Measurements from ENCODE around the gene ADCY9. TPM values are rescaled to one million over a fixed set of nuclear protein-coding genes. Genes with fewer than 3 reads are reported as not detected.

The ADCY9 gene
- total and polyA plus RNA-seq, 5 experiments from 2014 or later = 0.20 to 6.5 (median 0.75) TPM

- no peaks in the 10 kb centered on the region for H3K36me3 Mint-ChIP-seq
- no peak overlapping the region for H3K4me3 Mint-ChIP-seq
- POLR2A ChIA-PET = no interaction called here
- peaks cover 0 to 7% (median 6%) of the 10 kb centered on the region in 4 donors for H3K4me1 Mint-ChIP-seq
- H3K27me3 Mint-ChIP-seq = peaks cover 0 to 3% (median 0%) of the 10 kb centered on the region in 5 donors
- DNase-seq (no peak), ATAC-seq (no peak)
- no peaks in the 10 kb centered on the region for H3K9me3 Mint-ChIP-seq
- H3K27ac Mint-ChIP-seq = no peak overlapping the region
These were observed 26.9 kb downstream of the ADCY9 start for GRCh38 chr16:4089251-4089810.

GRCh38 chr16:4087990-4088577, 28.2 kb downstream of the ADCY9 start:
- POLR2A ChIA-PET = no interaction called here
- no peak overlapping the region for H3K4me3 Mint-ChIP-seq
- DNase-seq (no peak), ATAC-seq (no peak)
- H3K27ac Mint-ChIP-seq = peak overlapping the region in 3 of 10 donors; percentile 46 to 64 (median 54)
- peaks cover 0 to 3% (median 0%) of the 10 kb centered on the region in 5 donors for H3K27me3 Mint-ChIP-seq
- no peaks in the 10 kb centered on the region for H3K36me3 Mint-ChIP-seq
- no peaks in the 10 kb centered on the region for H3K9me3 Mint-ChIP-seq
- H3K4me1 Mint-ChIP-seq = peaks cover 0 to 11% (median 6%) of the 10 kb centered on the region in 4 donors

GRCh38 chr16:4087099-4087885, 28.9 kb downstream of the ADCY9 start:
- Mint-ChIP-seq H3K9me3 (no peaks in the 10 kb centered on the region), H3K4me1 (peaks cover 7 to 18% (median 11%) of the 10 kb centered on the region in 4 donors), H3K4me3 (no peak overlapping the region), H3K36me3 (no peaks in the 10 kb centered on the region), H3K27ac (peak overlapping the region in 3 of 10 donors; percentile 4 to 54 (median 46)), H3K27me3 (peaks cover 0 to 3% (median 0%) of the 10 kb centered on the region in 5 donors)
- DNase-seq = no peak
- POLR2A ChIA-PET = no interaction called here
- ATAC-seq = no peak

GRCh38 chr16:4086153-4086552, 30.1 kb downstream of the ADCY9 start:
- Mint-ChIP-seq H3K36me3 (no peaks in the 10 kb centered on the region), H3K27ac (peak overlapping the region in 1 of 10 donors; percentile 80)
- POLR2A ChIA-PET = no interaction called here

GRCh38 chr16:4085405-4085970, 30.8 kb downstream of the ADCY9 start:
- POLR2A ChIA-PET = no interaction called here
- Mint-ChIP-seq H3K4me1 (peaks cover 10 to 33% (median 27%) of the 10 kb centered on the region in 4 donors), H3K36me3 (no peaks in the 10 kb centered on the region), H3K4me3 (no peak overlapping the region), H3K27me3 (peaks cover 0 to under 1% (median 0%) of the 10 kb centered on the region in 5 donors), H3K27ac (no peak overlapping the region), H3K9me3 (no peaks in the 10 kb centered on the region)
- DNase-seq (no peak), ATAC-seq (no peak)

More at GRCh38 chr16:4086153-4086552, 30.1 kb downstream of the ADCY9 start:
- ATAC-seq (no peak), DNase-seq (no peak)
- H3K4me3 Mint-ChIP-seq = no peak overlapping the region
- peaks cover 11 to 29% (median 22%) of the 10 kb centered on the region in 4 donors for H3K4me1 Mint-ChIP-seq
- peaks cover 0 to 3% (median 0%) of the 10 kb centered on the region in 5 donors for H3K27me3 Mint-ChIP-seq
- H3K9me3 Mint-ChIP-seq = no peaks in the 10 kb centered on the region

GRCh38 chr16:4083347-4083870, 32.8 kb downstream of the ADCY9 start:
- POLR2A ChIA-PET = interaction anchor here (0.7 to 1.2 kb wide), 2 partner anchors 24 kb away, joined by 3 read pairs; no protein-coding TSS in a partner anchor
- ATAC-seq = no peak
- no peaks in the 10 kb centered on the region for H3K27me3 Mint-ChIP-seq
- DNase-seq = no peak
- peak overlapping the region in 1 of 10 donors; percentile 61 for H3K27ac Mint-ChIP-seq
- H3K36me3 Mint-ChIP-seq = no peaks in the 10 kb centered on the region
- H3K4me1 Mint-ChIP-seq = peaks cover 7 to 29% (median 27%) of the 10 kb centered on the region in 4 donors
- H3K4me3 Mint-ChIP-seq = no peak overlapping the region
- no peaks in the 10 kb centered on the region for H3K9me3 Mint-ChIP-seq

GRCh38 chr16:4082474-4083044, 33.7 kb downstream of the ADCY9 start:
- H3K36me3 Mint-ChIP-seq = no peaks in the 10 kb centered on the region
- H3K4me1 Mint-ChIP-seq = peaks cover 7 to 32% (median 28%) of the 10 kb centered on the region in 4 donors
- peak overlapping the region in 1 of 10 donors; percentile 78 for H3K27ac Mint-ChIP-seq
- H3K4me3 Mint-ChIP-seq = peak overlapping the region in 9 of 10 donors; percentile 21 to 78 (median 56)
- DNase-seq (no peak), ATAC-seq (no peak)
- H3K27me3 Mint-ChIP-seq = no peaks in the 10 kb centered on the region
- H3K9me3 Mint-ChIP-seq = no peaks in the 10 kb centered on the region
- POLR2A ChIA-PET = interaction anchor here (1.2 kb wide), 1 partner anchor 23 kb away, joined by 3 read pairs; no protein-coding TSS in a partner anchor

- DNase-seq = peak in 9 of 10 donors; percentile 51 to 87 (median 79)
- H3K9me3 Mint-ChIP-seq = no peaks in the 10 kb centered on the region
- H3K4me3 Mint-ChIP-seq = peak overlapping the region; percentile 44 to 83 (median 67)
- peaks cover 5 to 38% (median 34%) of the 10 kb centered on the region in 4 donors for H3K4me1 Mint-ChIP-seq
- H3K27me3 Mint-ChIP-seq = no peaks in the 10 kb centered on the region
- peak; percentile 92 to 94 for ATAC-seq
- peak overlapping the region in 6 of 10 donors; percentile 8 to 81 (median 71) for H3K27ac Mint-ChIP-seq
- no peaks in the 10 kb centered on the region for H3K36me3 Mint-ChIP-seq
- POLR2A ChIA-PET = interaction anchor here (0.6 to 0.7 kb wide), 2 partner anchors 27 to 40 kb away, joined by 3 to 5 read pairs; no protein-coding TSS in a partner anchor
These were observed 34.7 kb downstream of the ADCY9 start for GRCh38 chr16:4081521-4082021.

GRCh38 chr16:4081047-4081446, 35.2 kb downstream of the ADCY9 start:
- Mint-ChIP-seq H3K4me1 (peaks cover 5 to 38% (median 34%) of the 10 kb centered on the region in 4 donors), H3K9me3 (no peaks in the 10 kb centered on the region), H3K36me3 (no peaks in the 10 kb centered on the region), H3K27me3 (no peaks in the 10 kb centered on the region), H3K4me3 (peak overlapping the region; percentile 37 to 83 (median 67)), H3K27ac (peak overlapping the region in 5 of 10 donors; percentile 25 to 63 (median 35))
- POLR2A ChIA-PET = interaction anchor here (0.7 kb wide), 1 partner anchor 39 kb away, joined by 3 read pairs; no protein-coding TSS in a partner anchor
- ATAC-seq (no peak), DNase-seq (no peak)

- peak in 3 of 10 donors; percentile 7 to 47 (median 41) for DNase-seq
- Mint-ChIP-seq H3K4me3 (peak overlapping the region in 6 of 10 donors; percentile 1 to 57 (median 10)), H3K9me3 (no peaks in the 10 kb centered on the region), H3K27me3 (no peaks in the 10 kb centered on the region), H3K4me1 (peaks cover 3 to 36% (median 26%) of the 10 kb centered on the region in 4 donors), H3K27ac (peak overlapping the region in 8 of 10 donors; percentile 7 to 92 (median 70)), H3K36me3 (no peaks in the 10 kb centered on the region)
- POLR2A ChIA-PET = no interaction called here
- peak in 1 of 2 donors; percentile 47 for ATAC-seq
These were observed 39.0 kb downstream of the ADCY9 start for GRCh38 chr16:4077174-4077649.

GRCh38 chr16:4075534-4075933, 40.7 kb downstream of the ADCY9 start:
- no peak for ATAC-seq

More at GRCh38 chr16:4075534-4075933, 40.7 kb downstream of the ADCY9 start:
- peak overlapping the region in 1 of 10 donors; percentile 73 for H3K27ac Mint-ChIP-seq
- peaks cover 0 to 21% (median 9%) of the 10 kb centered on the region in 4 donors for H3K4me1 Mint-ChIP-seq
- no peak overlapping the region for H3K4me3 Mint-ChIP-seq
- H3K27me3 Mint-ChIP-seq = no peaks in the 10 kb centered on the region
- POLR2A ChIA-PET = no interaction called here
- no peak for DNase-seq
- H3K36me3 Mint-ChIP-seq = no peaks in the 10 kb centered on the region
- no peaks in the 10 kb centered on the region for H3K9me3 Mint-ChIP-seq

All from naive thymus-derived CD8-positive, alpha-beta T cell (primary cell).